ENCODE results near the gene NMT1.

DNA sequence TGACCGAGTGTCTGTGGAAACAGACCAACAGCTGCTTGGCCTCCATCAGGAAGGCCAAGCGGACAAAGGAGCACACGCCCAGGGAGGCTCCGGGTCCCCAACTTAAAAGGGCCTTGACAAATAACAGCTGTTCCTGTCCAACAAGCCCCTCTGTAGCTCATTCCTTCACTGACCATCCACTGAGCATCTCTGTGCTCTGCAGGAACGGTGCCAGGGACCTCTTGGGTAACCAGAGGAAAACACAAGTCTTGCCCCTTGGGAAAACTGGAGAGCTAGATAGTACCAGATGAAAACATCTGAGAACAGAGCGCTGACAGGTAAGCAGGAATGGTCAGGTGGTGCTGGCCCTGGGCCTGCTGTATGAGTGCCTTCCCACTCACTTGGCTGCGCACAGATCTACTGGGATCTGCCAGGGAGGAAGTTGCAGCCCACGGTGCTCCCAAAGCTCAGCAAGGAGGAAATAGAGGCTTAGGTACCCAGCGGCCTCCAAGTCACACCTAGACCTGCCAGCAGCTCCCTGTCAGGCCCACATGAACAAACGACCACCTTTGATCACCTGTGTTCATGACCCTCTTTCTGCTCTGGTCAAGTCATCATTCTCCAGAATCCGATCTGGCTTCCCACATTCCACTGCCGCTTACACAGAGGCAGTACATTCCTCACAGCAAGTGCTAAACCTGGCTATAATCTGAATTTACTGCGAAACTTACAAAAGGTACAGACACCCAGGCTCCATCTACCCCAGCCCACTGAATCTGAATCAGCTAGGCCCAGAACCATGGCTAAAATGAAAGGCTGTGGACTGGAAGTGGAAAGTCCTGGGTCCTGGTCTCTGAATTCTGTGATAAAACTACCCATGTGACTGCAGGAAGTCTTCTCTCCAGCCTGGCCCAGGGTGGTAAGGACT lies 22.1 kb upstream of the NMT1 start:
- TF ChIP-seq, protein P1, sequence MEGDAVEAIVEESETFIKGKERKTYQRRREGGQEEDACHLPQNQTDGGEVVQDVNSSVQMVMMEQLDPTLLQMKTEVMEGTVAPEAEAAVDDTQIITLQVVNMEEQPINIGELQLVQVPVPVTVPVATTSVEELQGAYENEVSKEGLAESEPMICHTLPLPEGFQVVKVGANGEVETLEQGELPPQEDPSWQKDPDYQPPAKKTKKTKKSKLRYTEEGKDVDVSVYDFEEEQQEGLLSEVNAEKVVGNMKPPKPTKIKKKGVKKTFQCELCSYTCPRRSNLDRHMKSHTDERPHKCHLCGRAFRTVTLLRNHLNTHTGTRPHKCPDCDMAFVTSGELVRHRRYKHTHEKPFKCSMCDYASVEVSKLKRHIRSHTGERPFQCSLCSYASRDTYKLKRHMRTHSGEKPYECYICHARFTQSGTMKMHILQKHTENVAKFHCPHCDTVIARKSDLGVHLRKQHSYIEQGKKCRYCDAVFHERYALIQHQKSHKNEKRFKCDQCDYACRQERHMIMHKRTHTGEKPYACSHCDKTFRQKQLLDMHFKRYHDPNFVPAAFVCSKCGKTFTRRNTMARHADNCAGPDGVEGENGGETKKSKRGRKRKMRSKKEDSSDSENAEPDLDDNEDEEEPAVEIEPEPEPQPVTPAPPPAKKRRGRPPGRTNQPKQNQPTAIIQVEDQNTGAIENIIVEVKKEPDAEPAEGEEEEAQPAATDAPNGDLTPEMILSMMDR (IDR thresholded peaks at IDR 0.05 in 8 of 11, conservative IDR thresholded peaks at IDR 0.05 in 3 of 11): no peak
- no peak for TF ChIP-seq POLR2A (IDR thresholded peaks at IDR 0.05)
- TF ChIP-seq POLR2AphosphoS5 (IDR thresholded peaks at IDR 0.05): no peak

Data from spleen (tissue), 7 donors.